Measurements from ENCODE around the gene ELP6. TPM values are rescaled to one million over a fixed set of nuclear protein-coding genes. Genes with fewer than 3 reads are reported as not detected.

Gene ELP6
- total and polyA plus RNA-seq, 12 donors = 41.3 to 125 (median 48.6) TPM

DNA sequence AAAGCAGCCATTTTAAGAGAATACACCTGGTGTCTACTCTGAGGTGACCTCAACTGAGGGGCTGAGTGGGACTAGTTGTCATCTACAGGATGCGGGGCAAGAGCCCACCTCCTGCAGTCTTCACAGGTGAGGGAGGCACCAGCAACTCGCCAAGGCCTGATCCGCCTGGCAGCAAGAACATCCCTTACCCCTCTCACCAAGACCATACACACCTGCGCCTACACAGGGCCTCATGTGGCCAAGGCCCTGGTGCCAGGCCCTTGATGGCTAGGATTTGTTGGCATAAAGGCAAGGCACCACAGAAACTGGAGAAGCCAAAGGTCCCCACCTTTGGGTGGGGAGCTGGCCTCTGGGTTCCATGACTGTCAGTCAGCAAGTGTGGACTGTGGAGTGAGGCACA, 18.4 kb downstream of the ELP6 start:
- WGBS, 4 donors = 88 to 100% (median 97%) methylated on average over 4 of the region's 4 CpGs

DNA sequence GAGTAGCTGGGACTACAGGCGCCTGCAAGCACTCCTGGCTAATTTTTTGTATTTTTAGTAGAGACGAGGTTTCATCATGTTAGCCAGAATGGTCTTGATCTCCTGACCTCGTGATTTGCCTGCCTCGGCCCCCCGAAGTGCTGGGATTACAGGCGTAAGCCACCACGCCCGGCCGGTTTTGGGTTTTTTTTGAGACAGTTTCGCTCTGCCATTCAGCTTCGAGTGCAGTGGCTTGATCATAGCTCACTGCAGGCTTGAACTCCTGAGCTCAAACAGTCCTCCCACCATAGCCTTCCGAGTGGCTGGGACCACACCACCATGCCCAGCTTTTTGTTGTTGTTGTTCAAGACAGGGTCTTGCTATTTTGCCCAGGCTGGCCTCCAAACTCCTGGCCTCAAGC, 21.7 kb downstream of the ELP6 start:
- intact Hi-C loops (cut with DNase I) = no loop called here
- Histone ChIP-seq H3K27ac (no peak overlapping the region), H3K36me3 (replicated peaks in 1 of 2) (peaks cover 0 to 28% of the 10 kb centered on the region in 2 donors), H3K4me1 (replicated peaks in 1 of 2) (no peaks in the 10 kb centered on the region), H3K27me3 (no peaks in the 10 kb centered on the region), H3K9me3 (replicated peaks in 1 of 3) (no peaks in the 10 kb centered on the region), H3K4me3 (no peak overlapping the region)
- DNase-seq = no peak
- TF ChIP-seq POLR2A (IDR thresholded peaks at IDR 0.05) = no peak
- TF ChIP-seq, protein P1, sequence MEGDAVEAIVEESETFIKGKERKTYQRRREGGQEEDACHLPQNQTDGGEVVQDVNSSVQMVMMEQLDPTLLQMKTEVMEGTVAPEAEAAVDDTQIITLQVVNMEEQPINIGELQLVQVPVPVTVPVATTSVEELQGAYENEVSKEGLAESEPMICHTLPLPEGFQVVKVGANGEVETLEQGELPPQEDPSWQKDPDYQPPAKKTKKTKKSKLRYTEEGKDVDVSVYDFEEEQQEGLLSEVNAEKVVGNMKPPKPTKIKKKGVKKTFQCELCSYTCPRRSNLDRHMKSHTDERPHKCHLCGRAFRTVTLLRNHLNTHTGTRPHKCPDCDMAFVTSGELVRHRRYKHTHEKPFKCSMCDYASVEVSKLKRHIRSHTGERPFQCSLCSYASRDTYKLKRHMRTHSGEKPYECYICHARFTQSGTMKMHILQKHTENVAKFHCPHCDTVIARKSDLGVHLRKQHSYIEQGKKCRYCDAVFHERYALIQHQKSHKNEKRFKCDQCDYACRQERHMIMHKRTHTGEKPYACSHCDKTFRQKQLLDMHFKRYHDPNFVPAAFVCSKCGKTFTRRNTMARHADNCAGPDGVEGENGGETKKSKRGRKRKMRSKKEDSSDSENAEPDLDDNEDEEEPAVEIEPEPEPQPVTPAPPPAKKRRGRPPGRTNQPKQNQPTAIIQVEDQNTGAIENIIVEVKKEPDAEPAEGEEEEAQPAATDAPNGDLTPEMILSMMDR (IDR thresholded peaks at IDR 0.05) = no peak
- WGBS, 4 donors = 88 to 95% (median 92%) methylated on average over 12 of the region's 12 CpGs

More for the DNA sequence above, 18.4 kb downstream of the ELP6 start:
- Histone ChIP-seq H3K27me3 (no peaks in the 10 kb centered on the region), H3K9me3 (replicated peaks in 1 of 3) (no peaks in the 10 kb centered on the region), H3K36me3 (replicated peaks in 1 of 2) (peaks cover 0 to 53% of the 10 kb centered on the region in 2 donors), H3K4me3 (no peak overlapping the region), H3K27ac (no peak overlapping the region), H3K4me1 (replicated peaks in 1 of 2) (no peaks in the 10 kb centered on the region)
- no peak for DNase-seq
- no peak for TF ChIP-seq POLR2A (IDR thresholded peaks at IDR 0.05)
- TF ChIP-seq, protein P1 (IDR thresholded peaks at IDR 0.05) = no peak
- intact Hi-C loops (cut with DNase I) = no loop called here

DNA sequence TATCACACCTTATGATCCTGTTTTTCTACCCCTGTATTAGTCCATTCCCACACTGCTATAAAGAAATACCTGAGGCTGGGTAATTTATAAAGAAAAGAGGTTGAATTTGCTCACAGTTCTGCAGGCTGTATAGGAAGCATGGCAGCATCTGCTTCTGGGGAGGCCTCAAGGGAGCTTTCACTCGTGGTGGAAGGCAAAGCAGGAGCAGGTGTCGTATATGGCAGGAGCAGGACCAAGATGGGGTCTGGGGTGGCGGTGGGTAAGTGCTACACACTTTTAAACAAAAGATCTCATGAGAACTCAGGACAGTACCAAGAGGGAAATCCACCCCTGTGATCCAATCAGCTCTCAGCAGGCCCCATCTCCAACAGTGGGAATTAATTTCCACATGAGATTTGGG, 22.3 kb downstream of the ELP6 start:
- intact Hi-C loops (cut with DNase I) = no loop called here
- TF ChIP-seq, protein P1 (IDR thresholded peaks at IDR 0.05) = no peak
- TF ChIP-seq POLR2A (IDR thresholded peaks at IDR 0.05) = no peak
- Histone ChIP-seq H3K4me3 (no peak overlapping the region), H3K36me3 (replicated peaks in 1 of 2) (peaks cover 0 to 22% of the 10 kb centered on the region in 2 donors), H3K9me3 (replicated peaks in 1 of 3) (no peaks in the 10 kb centered on the region), H3K27ac (no peak overlapping the region), H3K27me3 (no peaks in the 10 kb centered on the region), H3K4me1 (replicated peaks in 1 of 2) (no peaks in the 10 kb centered on the region)
- no peak for DNase-seq
- 88 to 97% (median 92%) methylated on average over 3 of the region's 3 CpGs for WGBS, 4 donors

DNA sequence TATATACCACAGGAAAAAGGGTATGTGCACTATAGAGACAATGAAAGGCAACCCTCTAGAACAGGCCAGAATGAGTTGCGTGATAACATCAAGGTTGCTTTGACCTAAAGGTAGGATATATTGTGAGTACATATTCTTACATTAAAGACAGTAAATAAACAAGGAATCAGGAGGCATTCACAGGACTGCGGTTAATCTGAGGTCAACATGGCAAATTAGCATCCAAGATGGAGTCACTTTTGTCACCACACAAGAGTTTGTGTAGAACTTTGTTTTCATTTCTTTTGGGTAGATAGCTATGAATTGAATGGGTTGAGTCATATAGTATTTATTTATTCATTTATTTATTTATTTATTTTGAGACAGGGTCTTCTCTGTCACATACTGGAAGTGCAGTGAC, 26.2 kb downstream of the ELP6 start:
- no peak for TF ChIP-seq POLR2A (IDR thresholded peaks at IDR 0.05)
- TF ChIP-seq, protein P1 (IDR thresholded peaks at IDR 0.05) = no peak
- WGBS, 4 donors = 98 to 100% (median 100%) methylated on average over 2 of the region's 2 CpGs
- no peaks in the 10 kb centered on the region for H3K36me3 ChIP-seq (replicated peaks in 1 of 2)
- no peak overlapping the region for H3K27ac ChIP-seq
- peaks cover 0 to 2% of the 10 kb centered on the region in 2 donors for H3K4me1 ChIP-seq (replicated peaks in 1 of 2)
- no peak for DNase-seq
- H3K27me3 ChIP-seq = no peaks in the 10 kb centered on the region
- intact Hi-C loops (cut with DNase I) = no loop called here
- H3K4me3 ChIP-seq = no peak overlapping the region
- no peaks in the 10 kb centered on the region for H3K9me3 ChIP-seq (replicated peaks in 1 of 3)
